CD4-positive, alpha-beta T cell (primary cell): ENCODE measurements around the gene PVALB. TPM values are rescaled to one million over a fixed set of nuclear protein-coding genes. Genes with fewer than 3 reads are reported as not detected.

Source experiments
- ATAC-seq: fragments of 200-7000 bp; cut with Tn5 transposase; one replicate; pipeline ENCODE4 v1.10.0; 2022; ENCODE audit warnings: mild to moderate bottlenecking; ENCODE audit not compliant: poor library complexity
- CTCF ChIA-PET: fragments of 350-600 bp; sonication (Branson Sonifier 250); formaldehyde crosslinking; loops from one replicate; lab custom pipeline; 2021; ENCODE audit warnings: antibody characterized with exemption, inconsistent platforms; lab: Charles Lee
- POLR2A ChIA-PET: fragments of 350-600 bp; sonication (Branson Sonifier 250); formaldehyde crosslinking; loops from one replicate; lab custom pipeline; 2021; ENCODE audit warnings: antibody characterized with exemption, inconsistent platforms; lab: Charles Lee
- DNase-seq, 14 experiments: peaks; one replicate each; pipeline ENCODE4 v3.0.0-alpha.2; 2013 to 2020; ENCODE audit warnings: mixed read lengths in 2 of 14
- H3K27ac ChIP-seq, 2 donors: one replicate each; pipeline versions ENCODE4 v1.5.1 to v1.7.0; 2013; ENCODE audit warnings: low read length in 2 of 2, low read depth in 1 of 2, mild to moderate bottlenecking in 1 of 2
- H3K27me3 ChIP-seq, 2 experiments: 1 replicate in 1 of 2; 2 replicates in 1 of 2; pipeline versions ENCODE4 v1.6.1 to v1.7.0; 2013; ENCODE audit warnings: low read length in 2 of 2, control low read depth in 1 of 2, mild to moderate bottlenecking in 1 of 2, moderate library complexity in 1 of 2; ENCODE audit not compliant: insufficient read depth in 2 of 2, control insufficient read depth in 1 of 2
- H3K36me3 ChIP-seq: one replicate; pipeline ENCODE4 v1.6.1; 2013; ENCODE audit warnings: low read length, control low read depth; ENCODE audit not compliant: insufficient read depth
- H3K4me1 ChIP-seq: one replicate; pipeline ENCODE4 v1.6.1; 2013; ENCODE audit warnings: low read length, control low read depth; ENCODE audit not compliant: insufficient read depth
- H3K4me3 ChIP-seq: one replicate; pipeline ENCODE4 v1.5.1; 2013; ENCODE audit warnings: mild to moderate bottlenecking, low read length, moderate library complexity
- H3K9me3 ChIP-seq, 2 experiments: 1 replicate in 1 of 2; 2 replicates in 1 of 2; pipeline versions ENCODE4 v1.6.1 to v1.7.0; 2013; ENCODE audit warnings: low read length in 2 of 2, mild to moderate bottlenecking in 2 of 2, control low read depth in 1 of 2, moderate library complexity in 1 of 2; ENCODE audit not compliant: control insufficient read depth in 1 of 2, insufficient read depth in 1 of 2
- H3K27ac Mint-ChIP-seq: one replicate; pipeline ENCODE4 v1.8.0; 2020; ENCODE audit warnings: mixed read lengths
- H3K27me3 Mint-ChIP-seq: one replicate; pipeline ENCODE4 v1.8.0; 2021; ENCODE audit warnings: mixed read lengths
- H3K36me3 Mint-ChIP-seq: one replicate; pipeline ENCODE4 v1.8.0; 2021; ENCODE audit warnings: low read depth, mixed read lengths
- H3K4me1 Mint-ChIP-seq: one replicate; pipeline ENCODE4 v1.8.0; 2021; ENCODE audit warnings: low read depth, mixed read lengths
- H3K4me3 Mint-ChIP-seq: one replicate; pipeline ENCODE4 v1.8.0; 2020; ENCODE audit warnings: mild to moderate bottlenecking, mixed read lengths
- H3K9me3 Mint-ChIP-seq: one replicate; pipeline ENCODE4 v1.8.0; 2020; ENCODE audit warnings: mixed read lengths
- CTCF ChIP-seq: fragments of 200-600 bp; IDR thresholded peaks from one replicate; pipeline ENCODE4 v1.8.0; 2022; ENCODE audit warnings: antibody characterized with exemption, mild to moderate bottlenecking
- intact Hi-C, 2 experiments: fragments of 100-400 bp; cut with DNase I in 1 of 2; cut with micrococcal nuclease in 1 of 2; formaldehyde crosslinking; loops; one replicate each; pipeline versions ENCODE4 v1.15.1 to v1.9.0; 2023 to 2025; cut with DNase I, micrococcal nuclease
- total RNA-seq, 174 experiments: library from RNA in 2 of 174; stranded (reverse) in 2 of 174; gene quantifications; one replicate each; pipeline ENCODE4 v1.2.3 and lab custom pipeline; 2021 to 2026

PVALB gene
- total RNA-seq, 2 experiments from 2014 or later: not detected

GRCh38 chr22:36830601-36831000 lies 13.8 kb upstream of the PVALB start:
- Mint-ChIP-seq H3K36me3 (no peaks in the 10 kb centered on the region), H3K27ac (no peak overlapping the region), H3K27me3 (peaks cover 73% of the 10 kb centered on the region), H3K4me3 (peak overlapping the region; percentile 0), H3K9me3 (no peaks in the 10 kb centered on the region), H3K4me1 (peaks cover 26% of the 10 kb centered on the region)
- no peaks in the 10 kb centered on the region for H3K9me3 ChIP-seq
- ChIA-PET POLR2A (interaction anchor here (1.9 kb wide), 1 partner anchor 55 kb away, joined by 6 read pairs; the partner anchor contains the start of gene IFT27), CTCF (interaction anchor here (1.0 kb wide), 1 partner anchor 25 kb away, joined by 4 read pairs; no protein-coding TSS in a partner anchor)
- H3K36me3 ChIP-seq: no peaks in the 10 kb centered on the region
- H3K27me3 ChIP-seq: peaks cover 11 to 23% of the 10 kb centered on the region in 2 experiments
- ATAC-seq (peak; percentile 74), DNase-seq (peak in 3 of 14 experiments; percentile 29 to 50 (median 36))
- no peak overlapping the region for H3K27ac ChIP-seq
- H3K4me1 ChIP-seq: peaks cover 10% of the 10 kb centered on the region
- TF ChIP-seq CTCF: no peak
- intact Hi-C loops: no loop called here
- no peak overlapping the region for H3K4me3 ChIP-seq

- H3K4me1 ChIP-seq: peaks cover 10% of the 10 kb centered on the region
- no peak overlapping the region for H3K27ac ChIP-seq
- no peak for DNase-seq
- Mint-ChIP-seq H3K27ac (no peak overlapping the region), H3K4me1 (peaks cover 26% of the 10 kb centered on the region), H3K9me3 (no peaks in the 10 kb centered on the region), H3K4me3 (no peak overlapping the region), H3K27me3 (peaks cover 69% of the 10 kb centered on the region), H3K36me3 (no peaks in the 10 kb centered on the region)
- peaks cover 11 to 15% of the 10 kb centered on the region in 2 experiments for H3K27me3 ChIP-seq
- ATAC-seq: no peak
- intact Hi-C loops: no loop called here
- no peaks in the 10 kb centered on the region for H3K9me3 ChIP-seq
- CTCF ChIA-PET: interaction anchor here (0.6 kb wide), 1 partner anchor 966 kb away, joined by 3 read pairs; no protein-coding TSS in a partner anchor
- TF ChIP-seq CTCF: no peak
- H3K36me3 ChIP-seq: no peaks in the 10 kb centered on the region
- H3K4me3 ChIP-seq: no peak overlapping the region
- POLR2A ChIA-PET: no interaction called here
Observed at GRCh38 chr22:36829370-36830002, 12.7 kb upstream of the PVALB start.

- Histone ChIP-seq H3K27me3 (peaks cover 11 to 15% of the 10 kb centered on the region in 2 experiments), H3K27ac (no peak overlapping the region), H3K4me3 (no peak overlapping the region), H3K4me1 (peaks cover 10% of the 10 kb centered on the region), H3K9me3 (no peaks in the 10 kb centered on the region), H3K36me3 (no peaks in the 10 kb centered on the region)
- Mint-ChIP-seq H3K4me3 (no peak overlapping the region), H3K4me1 (peaks cover 26% of the 10 kb centered on the region), H3K9me3 (no peaks in the 10 kb centered on the region), H3K27me3 (peaks cover 66% of the 10 kb centered on the region), H3K36me3 (no peaks in the 10 kb centered on the region), H3K27ac (no peak overlapping the region)
- CTCF ChIA-PET: no interaction called here
- intact Hi-C loops: no loop called here
- POLR2A ChIA-PET: no interaction called here
- TF ChIP-seq CTCF: no peak
- DNase-seq (no peak), ATAC-seq (no peak)
Observed at GRCh38 chr22:36828815-36829214, 12.0 kb upstream of the PVALB start.
